RCC 7860 (cell line): ENCODE data around the gene SULT1C2.
"Not testable (repeated sequence)": the region's sequence is repeated elsewhere in the genome, so short reads cannot be mapped to it uniquely, and the experiment has no call there.

ENCODE experiments used
- DNase-seq: peaks from one replicate; pipeline ENCODE4 v3.0.0-alpha.2; 2015; ENCODE audit warnings: low spot score
- FAIRE-seq: peaks from 2 replicates; lab custom pipeline; 2012; peaks lifted over from hg19 to GRCh38; lab: Jason Lieb, UNC

SULT1C2 gene

GRCh38 chr2:108348816-108349570 lies 60.3 kb downstream of the SULT1C2 start:
- DNase-seq (peak; percentile 41), FAIRE-seq (peak; percentile 14)

GRCh38 chr2:108349571-108349928 lies 60.9 kb downstream of the SULT1C2 start:
- DNase-seq = no peak
- FAIRE-seq = no peak

- no peak for DNase-seq
- no peak for FAIRE-seq
These were observed 63.2 kb downstream of the SULT1C2 start for GRCh38 chr2:108351889-108352288.

- no peak for FAIRE-seq
- DNase-seq = no peak
These were observed 65.4 kb downstream of the SULT1C2 start for GRCh38 chr2:108354136-108354535.

GRCh38 chr2:108355906-108356734 lies 67.4 kb downstream of the SULT1C2 start:
- no peak for FAIRE-seq

GRCh38 chr2:108359336-108359735 lies 70.6 kb downstream of the SULT1C2 start:
- DNase-seq = not testable (repeated sequence)
- FAIRE-seq = peak; percentile 25

More at GRCh38 chr2:108355906-108356734, 67.4 kb downstream of the SULT1C2 start:
- DNase-seq = no peak
